ENCODE measurements around the gene LUC7L.
A peak's percentile ranks its signal among the peaks of the same experiment; 100 is the strongest.
"Not testable (repeated sequence)": the region's sequence is repeated elsewhere in the genome, so short reads cannot be mapped to it uniquely, and the experiment has no call there.

Gene LUC7L

GRCh38 chr16:263944-264343 lies 34.7 kb upstream of the LUC7L start:
- DNase-seq, result no peak

- no peak for DNase-seq
Observed at GRCh38 chr16:263182-263774, 34.0 kb upstream of the LUC7L start.

- DNase-seq, result no peak
Observed at GRCh38 chr16:262121-262745, 33.0 kb upstream of the LUC7L start.

GRCh38 chr16:261031-261691 lies 31.9 kb upstream of the LUC7L start:
- no peak for DNase-seq

- DNase-seq, result no peak
Observed at GRCh38 chr16:260326-260725, 31.1 kb upstream of the LUC7L start.

- no peak for DNase-seq
Observed at GRCh38 chr16:259814-260253, 30.6 kb upstream of the LUC7L start.

GRCh38 chr16:259226-259625 lies 30.0 kb upstream of the LUC7L start:
- DNase-seq, result no peak

- DNase-seq, result not testable (repeated sequence)
Observed at GRCh38 chr16:258091-258490, 28.8 kb upstream of the LUC7L start.

- no peak for DNase-seq
Observed at GRCh38 chr16:255183-255582, 25.9 kb upstream of the LUC7L start.

- no peak for DNase-seq
Observed at GRCh38 chr16:254461-254860, 25.2 kb upstream of the LUC7L start.

- DNase-seq, result no peak
Observed at GRCh38 chr16:253833-254232, 24.6 kb upstream of the LUC7L start.

GRCh38 chr16:252366-253337 lies 23.4 kb upstream of the LUC7L start:
- no peak for DNase-seq

GRCh38 chr16:249431-249830 lies 20.2 kb upstream of the LUC7L start:
- no peak for DNase-seq

GRCh38 chr16:247027-247426 lies 17.8 kb upstream of the LUC7L start:
- no peak for DNase-seq

GRCh38 chr16:245105-245504 lies 15.9 kb upstream of the LUC7L start:
- no peak for DNase-seq

- no peak for DNase-seq
Observed at GRCh38 chr16:243348-243747, 14.1 kb upstream of the LUC7L start.

- DNase-seq, result no peak
Observed at GRCh38 chr16:242281-242680, 13.0 kb upstream of the LUC7L start.

- no peak for DNase-seq
Observed at GRCh38 chr16:240559-240958, 11.3 kb upstream of the LUC7L start.

GRCh38 chr16:239948-240277 lies 10.7 kb upstream of the LUC7L start:
- DNase-seq, result no peak

GRCh38 chr16:234468-235305 lies 5.4 kb upstream of the LUC7L start, which contains the start of gene FAM234A:
Gene FAM234A (plus strand): TSS chr16:234821. CDS start chr16:254414, 19,593 bp downstream.
- DNase-seq, result peak; percentile 90

GRCh38 chr16:230949-231348 lies 1.7 kb upstream of the LUC7L start:
- no peak for DNase-seq

- not testable (repeated sequence) for DNase-seq
Observed at GRCh38 chr16:230351-230750, 1.1 kb upstream of the LUC7L start.

Data from fibroblast of skin of scalp (primary cell).